Panc1 (cell line): Measurements from ENCODE around the gene DCAF6. TPM values are rescaled to one million over a fixed set of nuclear protein-coding genes. Genes with fewer than 3 reads are reported as not detected.

ENCODE experiments used
- ATAC-seq: fragments of 200-7000 bp; cut with Tn5 transposase; 2 replicates; pipeline ENCODE4 v1.9.1; 2020; ENCODE audit warnings: mild to moderate bottlenecking, moderate library complexity
- BruUV-seq: library from RNA; stranded (reverse); fragments of 400-500 nt; replicated peaks from 2 replicates; lab custom pipeline; 2021; lab: Mats Ljungman, UMichigan
- CTCF ChIA-PET: fragments of 300-600 bp; sonication (Branson Sonifier 250); formaldehyde crosslinking; loops from one replicate; lab custom pipeline; 2022; ENCODE audit warnings: antibody characterized with exemption; lab: Charles Lee
- POLR2A ChIA-PET: fragments of 300-600 bp; sonication (Branson Sonifier 250); formaldehyde crosslinking; loops from one replicate; lab custom pipeline; 2022; ENCODE audit warnings: antibody characterized with exemption; lab: Charles Lee
- DNase-seq: peaks from one replicate; pipeline ENCODE4 v3.0.0-alpha.2; 2010; ENCODE audit warnings: low read depth, low spot score
- H3K27ac ChIP-seq: 2 replicates; pipeline ENCODE4 v1.5.1; 2011; ENCODE audit warnings: mild to moderate bottlenecking, low read length, inconsistent platforms
- H3K27me3 ChIP-seq: fragments of 200-500 bp; sonication (Bioruptor generic); 2 replicates; pipeline ENCODE4 v1.6.0; 2014; ENCODE audit warnings: low read length, inconsistent platforms; ENCODE audit not compliant: control insufficient read depth, insufficient read depth
- H3K36me3 ChIP-seq: fragments of 200-500 bp; sonication (Bioruptor generic); 2 replicates; pipeline ENCODE4 v1.5.1; 2014; ENCODE audit warnings: inconsistent platforms, mild to moderate bottlenecking, low read length, moderate library complexity; ENCODE audit not compliant: control insufficient read depth, insufficient read depth
- H3K4me1 ChIP-seq: 2 replicates; pipeline ENCODE4 v1.5.1; 2011; ENCODE audit warnings: inconsistent platforms, mild to moderate bottlenecking, low read length, moderate library complexity; ENCODE audit not compliant: control insufficient read depth, insufficient read depth
- H3K4me3 ChIP-seq, 2 experiments: 2 replicates each; pipeline ENCODE4 v1.5.1; 2011 to 2012; ENCODE audit warnings: low read depth in 2 of 2, low read length in 2 of 2, mild to moderate bottlenecking in 2 of 2, inconsistent platforms in 1 of 2, moderate library complexity in 1 of 2
- H3K9me3 ChIP-seq: fragments of 200-500 bp; sonication (Bioruptor generic); 2 replicates; pipeline ENCODE4 v1.5.1; 2014; ENCODE audit warnings: low read depth, mild to moderate bottlenecking, inconsistent platforms, low read length, moderate library complexity; ENCODE audit not compliant: control insufficient read depth, insufficient read depth
- CTCF ChIP-seq: fragments of 450-650 bp; IDR thresholded peaks from 2 replicates; pipeline ENCODE4 v1.5.1; 2017; ENCODE audit warnings: mild to moderate bottlenecking
- POLR2AphosphoS5 ChIP-seq: IDR thresholded peaks from 2 replicates; pipeline ENCODE4 v1.6.1; 2012; ENCODE audit warnings: mild to moderate bottlenecking, low read depth, low read length, moderate library complexity
- REST ChIP-seq, 2 experiments: IDR thresholded peaks; 2 replicates each; pipeline ENCODE4 v1.6.1; 2011 to 2012; ENCODE audit warnings: low read depth in 2 of 2, control low read depth in 1 of 2, low read length in 1 of 2, mild to moderate bottlenecking in 1 of 2, moderate library complexity in 1 of 2; ENCODE audit not compliant: insufficient read depth in 1 of 2
- SIN3A ChIP-seq: IDR thresholded peaks from 2 replicates; pipeline ENCODE4 v1.6.1; 2012; ENCODE audit warnings: low read depth, mild to moderate bottlenecking, low read length, moderate library complexity, borderline replicate concordance; ENCODE audit not compliant: insufficient read depth
- TCF7L2 ChIP-seq: IDR thresholded peaks from 2 replicates; pipeline ENCODE4 v1.6.1; 2011; ENCODE audit warnings: mild to moderate bottlenecking, low read depth, low read length, inconsistent platforms
- in situ Hi-C: cut with HindIII; loops from 2 replicates; pipeline ENCODE4 v1.10.0; 2016; ENCODE audit warnings: low sequenced_read_pairs, low pct_unique_long_range_greater_than_20kb
- intact Hi-C: fragments of 100-400 bp; cut with micrococcal nuclease; formaldehyde crosslinking; loops from one replicate; pipeline ENCODE4 v1.10.0; 2022; ENCODE audit not compliant: unreplicated experiment
- total RNA-seq: library from RNA; stranded (reverse); gene quantifications from one replicate; pipeline ENCODE4 v1.2.1, GENCODE V29; 2021; ENCODE audit not compliant: unreplicated experiment

The DCAF6 gene
- total RNA-seq, 1 experiment from 2014 or later, result 67.7 TPM

GRCh38 chr1:167995038-167995437 is 58.6 kb downstream of the DCAF6 start:
- ChIA-PET POLR2A (no interaction called here), CTCF (no interaction called here)
- DNase-seq (no peak), ATAC-seq (no peak)
- Histone ChIP-seq H3K9me3 (no peaks in the 10 kb centered on the region), H3K4me3 (no peak overlapping the region), H3K27me3 (no peaks in the 10 kb centered on the region), H3K27ac (no peak overlapping the region), H3K36me3 (peaks cover 23% of the 10 kb centered on the region), H3K4me1 (no peaks in the 10 kb centered on the region)
- intact Hi-C loops, result loop anchor here (1.0 kb wide), 1 partner anchor 17 kb away; no protein-coding TSS in a partner anchor
- BruUV-seq, result no TSS peak
- TF ChIP-seq REST (IDR thresholded peaks at IDR 0.05; ENCODE audit: insufficient read depth in 1 of 2, low read depth in 2 of 2, low read length in 1 of 2), result no peak
- no peak for TF ChIP-seq CTCF
- no peak for TF ChIP-seq POLR2AphosphoS5
- no peak for TF ChIP-seq SIN3A
- TF ChIP-seq TCF7L2, result no peak
- in situ Hi-C loops, result no loop called here

- in situ Hi-C loops (no loop called here), intact Hi-C loops (no loop called here)
- DNase-seq (no peak), ATAC-seq (no peak)
- Histone ChIP-seq H3K27me3 (no peaks in the 10 kb centered on the region), H3K4me3 (no peak overlapping the region), H3K27ac (no peak overlapping the region), H3K9me3 (no peaks in the 10 kb centered on the region), H3K36me3 (peaks cover 23% of the 10 kb centered on the region), H3K4me1 (no peaks in the 10 kb centered on the region)
- POLR2A ChIA-PET, result no interaction called here
- BruUV-seq, result no TSS peak
- TF ChIP-seq CTCF, result no peak
- TF ChIP-seq POLR2AphosphoS5, result no peak
- TF ChIP-seq TCF7L2, result no peak
- no peak for TF ChIP-seq SIN3A
- no peak for TF ChIP-seq REST (IDR thresholded peaks at IDR 0.05; ENCODE audit: insufficient read depth in 1 of 2, low read depth in 2 of 2, low read length in 1 of 2)
- CTCF ChIA-PET, result no interaction called here
Observed at GRCh38 chr1:167996266-167996665, 59.8 kb downstream of the DCAF6 start.
